GM18508 (cell line): Measurements from ENCODE around the gene GRB10.
"Not testable (repeated sequence)": the region's sequence is repeated elsewhere in the genome, so short reads cannot be mapped to it uniquely, and the experiment has no call there.

Source experiments
- ATAC-seq: cut with Tn5 transposase; IDR thresholded peaks from one replicate; pipeline ENCODE4 v1.9.1; 2021; ENCODE audit warnings: moderate number of reproducible peaks; ENCODE audit not compliant: insufficient read depth, unreplicated experiment

Gene GRB10

GRCh38 chr7:50564640-50565558, 217.8 kb downstream of the GRB10 start, which contains the start of gene DDC:
TSS of gene DDC (minus strand) at chr7:50565405. CDS start at chr7:50544085, 21,320 bp downstream.
- no peak for ATAC-seq

GRCh38 chr7:50564171-50564570, 218.5 kb downstream of the GRB10 start:
- ATAC-seq = no peak

- no peak for ATAC-seq
Measured at GRCh38 chr7:50562136-50562535, 220.6 kb downstream of the GRB10 start.

GRCh38 chr7:50560865-50561351, 221.8 kb downstream of the GRB10 start:
- no peak for ATAC-seq

GRCh38 chr7:50559881-50560280, 222.8 kb downstream of the GRB10 start:
- ATAC-seq = no peak

- ATAC-seq = no peak
Measured at GRCh38 chr7:50558294-50559053, 224.2 kb downstream of the GRB10 start.

- ATAC-seq = no peak
Measured at GRCh38 chr7:50557099-50557498, 225.6 kb downstream of the GRB10 start.

- ATAC-seq = no peak
Measured at GRCh38 chr7:50556247-50556991, 226.3 kb downstream of the GRB10 start.

GRCh38 chr7:50555594-50556140, 227.0 kb downstream of the GRB10 start:
- no peak for ATAC-seq

- no peak for ATAC-seq
Measured at GRCh38 chr7:50554431-50555322, 228.0 kb downstream of the GRB10 start.

- no peak for ATAC-seq
Measured at GRCh38 chr7:50553973-50554372, 228.7 kb downstream of the GRB10 start.

- no peak for ATAC-seq
Measured at GRCh38 chr7:50552921-50553320, 229.8 kb downstream of the GRB10 start.

GRCh38 chr7:50552139-50552538, 230.6 kb downstream of the GRB10 start:
- no peak for ATAC-seq

GRCh38 chr7:50545613-50546012, 237.1 kb downstream of the GRB10 start:
- ATAC-seq = not testable (repeated sequence)

GRCh38 chr7:50544992-50545391, 237.7 kb downstream of the GRB10 start:
- no peak for ATAC-seq

- ATAC-seq = no peak
Measured at GRCh38 chr7:50543776-50544442, 238.8 kb downstream of the GRB10 start.

GRCh38 chr7:50542132-50542531, 240.6 kb downstream of the GRB10 start:
- no peak for ATAC-seq

- no peak for ATAC-seq
Measured at GRCh38 chr7:50540785-50541579, 241.7 kb downstream of the GRB10 start.
